SU-DHL-6 (cell line): ENCODE data around the gene COL6A1.

ENCODE experiments used
- H2AFZ ChIP-seq: fragments of 200-600 bp; sonication (generic); 2 replicates; pipeline ENCODE4 v1.6.1; 2014; ENCODE audit warnings: low read depth, mild to moderate bottlenecking, moderate library complexity, mixed read lengths, antibody characterized with exemption, low read length; ENCODE audit not compliant: severe bottlenecking
- H3F3A ChIP-seq: fragments of 200-600 bp; shearing (Covaris generic); 2 replicates; pipeline ENCODE4 v1.6.0; 2016; ENCODE audit warnings: antibody characterized with exemption, mild to moderate bottlenecking; ENCODE audit not compliant: insufficient read depth
- H3K27ac ChIP-seq: fragments of 200-600 bp; sonication (generic); 2 replicates; pipeline ENCODE4 v1.5.1; 2016; ENCODE audit warnings: low read depth, mild to moderate bottlenecking, low read length, moderate library complexity, mixed read lengths
- H3K27me3 ChIP-seq: fragments of 200-600 bp; sonication (generic), shearing (Covaris generic); 2 replicates; pipeline ENCODE4 v1.6.0; 2014; ENCODE audit warnings: mild to moderate bottlenecking, low read length
- H3K36me3 ChIP-seq: fragments of 200-600 bp; sonication (generic); 2 replicates; pipeline ENCODE4 v1.6.1; 2014; ENCODE audit warnings: mild to moderate bottlenecking, low read length, mixed read lengths
- H3K4me2 ChIP-seq: fragments of 300-600, 200-600 bp; shearing (Covaris generic), sonication (generic); 2 replicates; pipeline ENCODE4 v1.6.0; 2014; ENCODE audit warnings: low read length, low read depth, mild to moderate bottlenecking; ENCODE audit not compliant: poor library complexity, severe bottlenecking
- H3K4me3 ChIP-seq: fragments of 200-600 bp; sonication (generic); 2 replicates; pipeline ENCODE4 v1.5.1; 2014; ENCODE audit warnings: antibody characterized with exemption, low read length, mild to moderate bottlenecking, mixed read lengths; ENCODE audit not compliant: insufficient read depth, poor library complexity, severe bottlenecking
- H3K79me2 ChIP-seq: fragments of 200-600 bp; sonication (generic); 2 replicates; pipeline ENCODE4 v1.6.1; 2014; ENCODE audit warnings: mild to moderate bottlenecking, low read length, moderate library complexity; ENCODE audit not compliant: insufficient read depth
- H3K9ac ChIP-seq: fragments of 200-600 bp; sonication (generic); 2 replicates; pipeline ENCODE4 v1.7.0; 2014; ENCODE audit warnings: mild to moderate bottlenecking, low read length
- H3K9me2 ChIP-seq: fragments of 200-600 bp; sonication (generic); replicated peaks from 2 replicates; pipeline ENCODE4 v1.6.1; 2014; ENCODE audit warnings: low read length; ENCODE audit not compliant: insufficient read depth
- H3K9me3 ChIP-seq: fragments of 200-600 bp; sonication (generic); 2 replicates; pipeline ENCODE4 v1.6.1; 2014; ENCODE audit warnings: low read length, mixed read lengths; ENCODE audit not compliant: insufficient read depth
- H4K20me1 ChIP-seq: fragments of 200-600 bp; sonication (generic); 2 replicates; pipeline ENCODE4 v1.6.1; 2014; ENCODE audit warnings: low read depth, mild to moderate bottlenecking, antibody characterized with exemption, low read length, moderate library complexity, mixed read lengths
- EZH2phosphoT487 ChIP-seq: fragments of 200-600 bp; sonication (generic), shearing (Covaris generic); conservative IDR thresholded peaks from 2 replicates; pipeline ENCODE4 v1.6.1; 2018; ENCODE audit warnings: mild to moderate bottlenecking, antibody characterized with exemption, low read length, moderate library complexity, mixed read lengths
- TF ChIP-seq, protein P1 (sequence below): fragments of 200-600 bp; sonication (generic); IDR thresholded peaks from one replicate; pipeline ENCODE4 v1.5.1; 2017; ENCODE audit warnings: antibody characterized with exemption, mild to moderate bottlenecking, low read length, moderate library complexity; ENCODE audit not compliant: insufficient read depth, poor library complexity, severe bottlenecking

COL6A1 gene

DNA sequence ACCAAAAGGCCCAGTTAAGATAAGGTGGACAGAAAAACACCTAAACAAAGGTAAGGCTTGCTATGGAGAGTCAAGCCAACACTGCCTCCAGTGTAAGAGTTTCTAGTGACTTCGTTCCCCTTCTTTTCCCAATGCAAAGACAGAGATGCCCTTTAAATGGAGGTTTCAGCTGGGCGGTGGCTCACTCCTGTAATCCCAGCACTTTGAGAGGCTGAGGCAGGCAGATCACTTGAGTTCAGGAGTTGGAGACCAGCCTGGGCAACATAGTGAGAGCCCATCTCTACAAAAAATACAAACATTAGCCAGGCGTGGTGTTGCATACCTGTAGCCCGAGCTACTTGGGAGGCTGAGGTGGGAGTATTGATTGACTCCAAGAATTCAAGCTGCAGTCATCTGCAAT, 24.0 kb upstream of the COL6A1 start:
- Histone ChIP-seq H2AFZ (no peak overlapping the region), H3K4me2 (no peak overlapping the region), H3F3A (no peaks in the 10 kb centered on the region), H4K20me1 (no peaks in the 10 kb centered on the region), H3K27ac (no peak overlapping the region), H3K79me2 (no peaks in the 10 kb centered on the region), H3K9ac (no peak overlapping the region), H3K4me3 (no peak overlapping the region), H3K9me2 (no peaks in the 10 kb centered on the region), H3K27me3 (no peaks in the 10 kb centered on the region), H3K36me3 (no peaks in the 10 kb centered on the region), H3K9me3 (no peaks in the 10 kb centered on the region)
- TF ChIP-seq, protein P1, sequence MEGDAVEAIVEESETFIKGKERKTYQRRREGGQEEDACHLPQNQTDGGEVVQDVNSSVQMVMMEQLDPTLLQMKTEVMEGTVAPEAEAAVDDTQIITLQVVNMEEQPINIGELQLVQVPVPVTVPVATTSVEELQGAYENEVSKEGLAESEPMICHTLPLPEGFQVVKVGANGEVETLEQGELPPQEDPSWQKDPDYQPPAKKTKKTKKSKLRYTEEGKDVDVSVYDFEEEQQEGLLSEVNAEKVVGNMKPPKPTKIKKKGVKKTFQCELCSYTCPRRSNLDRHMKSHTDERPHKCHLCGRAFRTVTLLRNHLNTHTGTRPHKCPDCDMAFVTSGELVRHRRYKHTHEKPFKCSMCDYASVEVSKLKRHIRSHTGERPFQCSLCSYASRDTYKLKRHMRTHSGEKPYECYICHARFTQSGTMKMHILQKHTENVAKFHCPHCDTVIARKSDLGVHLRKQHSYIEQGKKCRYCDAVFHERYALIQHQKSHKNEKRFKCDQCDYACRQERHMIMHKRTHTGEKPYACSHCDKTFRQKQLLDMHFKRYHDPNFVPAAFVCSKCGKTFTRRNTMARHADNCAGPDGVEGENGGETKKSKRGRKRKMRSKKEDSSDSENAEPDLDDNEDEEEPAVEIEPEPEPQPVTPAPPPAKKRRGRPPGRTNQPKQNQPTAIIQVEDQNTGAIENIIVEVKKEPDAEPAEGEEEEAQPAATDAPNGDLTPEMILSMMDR: no peak
- no peak for TF ChIP-seq EZH2phosphoT487

DNA sequence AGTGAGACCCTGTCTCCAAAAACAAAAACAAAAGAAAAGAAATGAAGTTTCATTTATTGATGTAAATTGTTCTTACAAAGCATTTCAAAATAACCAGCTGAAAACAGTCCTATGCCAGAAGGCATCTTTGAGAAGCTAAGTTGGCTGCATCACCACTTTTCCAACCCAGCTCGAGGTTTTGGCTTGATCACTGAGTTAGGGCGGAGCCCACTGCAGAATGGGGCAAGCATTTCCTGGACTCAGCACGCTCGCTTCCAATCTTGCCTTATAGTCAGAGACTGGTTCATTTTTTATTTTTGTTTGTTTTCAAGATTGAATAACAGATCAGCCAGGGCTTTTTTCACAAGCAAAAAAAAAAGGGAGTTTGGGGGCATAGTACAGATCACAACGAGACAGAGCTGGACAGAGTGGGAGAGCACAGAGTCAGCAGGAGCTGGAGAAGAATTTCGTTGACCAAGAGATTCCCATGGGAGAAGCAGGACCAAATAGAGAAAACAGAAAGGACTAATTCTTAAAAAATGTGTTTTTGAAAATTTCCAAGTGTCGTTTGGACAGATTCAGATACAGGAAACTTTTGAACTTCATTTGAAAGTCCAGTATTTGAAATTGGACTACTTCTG, 23.5 kb upstream of the COL6A1 start:
- Histone ChIP-seq H3K27ac (no peak overlapping the region), H3K9ac (no peak overlapping the region), H3K4me2 (no peak overlapping the region), H3K27me3 (no peaks in the 10 kb centered on the region), H2AFZ (no peak overlapping the region), H3K9me2 (no peaks in the 10 kb centered on the region), H3K79me2 (no peaks in the 10 kb centered on the region), H3F3A (no peaks in the 10 kb centered on the region), H3K4me3 (no peak overlapping the region), H3K36me3 (no peaks in the 10 kb centered on the region), H4K20me1 (no peaks in the 10 kb centered on the region), H3K9me3 (no peaks in the 10 kb centered on the region)
- TF ChIP-seq, protein P1: no peak
- no peak for TF ChIP-seq EZH2phosphoT487

DNA sequence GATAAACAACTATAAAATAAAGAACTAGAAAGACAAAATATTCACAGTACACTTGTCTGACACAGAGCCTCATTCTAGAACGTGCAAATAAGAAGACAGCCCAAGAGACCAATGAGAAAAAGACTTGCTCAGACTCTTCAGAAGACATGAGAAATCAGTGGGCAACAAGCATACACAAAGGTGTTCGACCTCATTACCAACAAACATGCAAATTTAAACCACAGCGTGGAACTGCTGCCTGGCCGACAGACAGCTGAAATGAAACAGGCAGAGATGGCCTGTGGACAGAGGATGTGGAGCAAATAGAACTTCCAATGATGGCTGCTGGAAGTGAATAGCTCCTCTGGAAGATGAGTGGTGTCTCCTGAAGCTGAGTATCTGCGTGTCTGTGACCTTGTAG, 22.4 kb upstream of the COL6A1 start:
- Histone ChIP-seq H3K36me3 (no peaks in the 10 kb centered on the region), H3K4me2 (no peak overlapping the region), H2AFZ (no peak overlapping the region), H3K27me3 (no peaks in the 10 kb centered on the region), H3K27ac (no peak overlapping the region), H3F3A (no peaks in the 10 kb centered on the region), H3K9ac (no peak overlapping the region), H3K4me3 (no peak overlapping the region), H3K79me2 (no peaks in the 10 kb centered on the region), H3K9me2 (no peaks in the 10 kb centered on the region), H3K9me3 (no peaks in the 10 kb centered on the region), H4K20me1 (no peaks in the 10 kb centered on the region)
- TF ChIP-seq, protein P1: no peak
- no peak for TF ChIP-seq EZH2phosphoT487
